Measurements from ENCODE around the gene AP3S2.

The AP3S2 gene

GRCh38 chr15:89812011-89812846 is 81.6 kb downstream of the AP3S2 start:
- no peak overlapping the region for H3K4me3 ChIP-seq (ENCODE audit: low read length)
- TF ChIP-seq CTCF (IDR thresholded peaks at IDR 0.05; ENCODE audit: insufficient read depth, low read depth, low read length, missing control alignments), result no peak
- no peak for DNase-seq (ENCODE audit: low read depth)

GRCh38 chr15:89810837-89811236 is 83.0 kb downstream of the AP3S2 start:
- no peak for TF ChIP-seq CTCF (IDR thresholded peaks at IDR 0.05; ENCODE audit: insufficient read depth, low read depth, low read length, missing control alignments)
- no peak for DNase-seq (ENCODE audit: low read depth)
- H3K4me3 ChIP-seq (ENCODE audit: low read length), result no peak overlapping the region

- no peak for DNase-seq (ENCODE audit: low read depth)
- TF ChIP-seq CTCF (IDR thresholded peaks at IDR 0.05; ENCODE audit: insufficient read depth, low read depth, low read length, missing control alignments), result no peak
- no peak overlapping the region for H3K4me3 ChIP-seq (ENCODE audit: low read length)
Observed at GRCh38 chr15:89809787-89810148, 84.0 kb downstream of the AP3S2 start.

GRCh38 chr15:89809093-89809786 is 84.6 kb downstream of the AP3S2 start:
- H3K4me3 ChIP-seq (ENCODE audit: low read length), result no peak overlapping the region
- TF ChIP-seq CTCF (IDR thresholded peaks at IDR 0.05; ENCODE audit: insufficient read depth, low read depth, low read length, missing control alignments), result no peak
- no peak for DNase-seq (ENCODE audit: low read depth)

GRCh38 chr15:89808160-89808870 is 85.5 kb downstream of the AP3S2 start:
- DNase-seq (ENCODE audit: low read depth), result no peak
- H3K4me3 ChIP-seq (ENCODE audit: low read length), result no peak overlapping the region
- no peak for TF ChIP-seq CTCF (IDR thresholded peaks at IDR 0.05; ENCODE audit: insufficient read depth, low read depth, low read length, missing control alignments)

- DNase-seq (ENCODE audit: low read depth), result no peak
- TF ChIP-seq CTCF (IDR thresholded peaks at IDR 0.05; ENCODE audit: insufficient read depth, low read depth, low read length, missing control alignments), result no peak
Observed at GRCh38 chr15:89807689-89808088, 86.1 kb downstream of the AP3S2 start.

More at GRCh38 chr15:89807689-89808088, 86.1 kb downstream of the AP3S2 start:
- H3K4me3 ChIP-seq (ENCODE audit: low read length), result no peak overlapping the region

All from epithelial cell of esophagus (primary cell).